Erythroblast (primary cell): ENCODE data around the gene HBM.

Experiments
- GATA1 ChIP-seq: IDR thresholded peaks from 2 replicates; pipeline ENCODE4 v1.6.1; 2011; ENCODE audit warnings: low read depth, mild to moderate bottlenecking, control low read depth, low read length, moderate library complexity
- POLR2A ChIP-seq: IDR thresholded peaks from 2 replicates; pipeline ENCODE4 v1.6.1; 2011; ENCODE audit warnings: mild to moderate bottlenecking, low read length

GRCh38 chr16:168424-168823 is 2.6 kb downstream of the HBM start:
- TF ChIP-seq GATA1 (no peak), POLR2A (no peak)
